ENCODE data around the gene DEFB125.
"Not testable (repeated sequence)": the region's sequence is repeated elsewhere in the genome, so short reads cannot be mapped to it uniquely, and the experiment has no call there.

GRCh38 chr20:97691-98090 lies 10.2 kb downstream of the DEFB125 start:
- TF ChIP-seq CTCF, POLR2A, POLR2AphosphoS5 (IDR thresholded peaks at IDR 0.05): not testable (repeated sequence)
